Endodermal cell (in vitro differentiated cells): Measurements from ENCODE around the gene DNAJA3. TPM values are rescaled to one million over a fixed set of nuclear protein-coding genes. Genes with fewer than 3 reads are reported as not detected.
A peak's percentile ranks its signal among the peaks of the same experiment; 100 is the strongest.

Source experiments
- DNase-seq: peaks from one replicate; pipeline ENCODE4 v3.0.0-alpha.2; 2017
- H3K27ac ChIP-seq: 2 replicates; pipeline ENCODE4 v1.5.1; 2013; ENCODE audit warnings: mild to moderate bottlenecking, low read depth, low read length, moderate library complexity
- H3K27me3 ChIP-seq: 2 replicates; pipeline ENCODE4 v1.6.1; 2013; ENCODE audit warnings: mild to moderate bottlenecking, low read length, moderate library complexity; ENCODE audit not compliant: insufficient read depth, control insufficient read depth, poor library complexity, severe bottlenecking
- H3K36me3 ChIP-seq: 2 replicates; pipeline ENCODE4 v1.7.0; 2013; ENCODE audit warnings: mild to moderate bottlenecking, low read length, moderate library complexity; ENCODE audit not compliant: control insufficient read depth, insufficient read depth
- H3K4me1 ChIP-seq: one replicate; pipeline ENCODE4 v1.7.0; 2013; ENCODE audit warnings: low read length; ENCODE audit not compliant: control insufficient read depth, insufficient read depth
- H3K4me3 ChIP-seq: 2 replicates; pipeline ENCODE4 v1.5.1; 2013; ENCODE audit warnings: mild to moderate bottlenecking, low read length, moderate library complexity
- H3K9ac ChIP-seq: 2 replicates; pipeline ENCODE4 v1.6.1; 2013; ENCODE audit warnings: mild to moderate bottlenecking, low read length, moderate library complexity; ENCODE audit not compliant: poor library complexity, severe bottlenecking; ENCODE audit errors: extremely low read depth
- H3K9me3 ChIP-seq: 2 replicates; pipeline ENCODE4 v1.6.1; 2013; ENCODE audit warnings: mild to moderate bottlenecking, low read length, moderate library complexity; ENCODE audit not compliant: control insufficient read depth
- H3K27ac Mint-ChIP-seq: 2 replicates; pipeline ENCODE4 v1.8.0; 2020; ENCODE audit warnings: mixed read lengths
- H3K27me3 Mint-ChIP-seq: 2 replicates; pipeline ENCODE4 v1.8.0; 2021; ENCODE audit warnings: mild to moderate bottlenecking, mixed read lengths; ENCODE audit not compliant: insufficient read depth
- H3K36me3 Mint-ChIP-seq: 2 replicates; pipeline ENCODE4 v1.8.0; 2020; ENCODE audit warnings: low read depth, mixed read lengths
- H3K4me1 Mint-ChIP-seq: 2 replicates; pipeline ENCODE4 v1.8.0; 2020; ENCODE audit warnings: mixed read lengths
- H3K4me3 Mint-ChIP-seq: 2 replicates; pipeline ENCODE4 v1.8.0; 2020; ENCODE audit warnings: mild to moderate bottlenecking, moderate library complexity, mixed read lengths
- H3K9me3 Mint-ChIP-seq: 2 replicates; pipeline ENCODE4 v1.8.0; 2020; ENCODE audit warnings: mild to moderate bottlenecking, mixed read lengths
- WGBS, 2 experiments: methylation state at CpG; one replicate each; pipeline versions ENCODE4 v1.1.5 to v1.1.7; 2013; ENCODE audit warnings: missing lambda C conversion rate in 2 of 2, mixed read lengths in 1 of 2; ENCODE audit not compliant: insufficient coverage in 1 of 2, insufficient read length in 1 of 2; 5-methylcytosine and 5-hydroxymethylcytosine counted together
- total RNA-seq, 2 donors: library from RNA; stranded (reverse); fragmentation: NEBNext Ultra II Directional in 1 of 2; extraction: Animal tissue kit (Norgen Biotek cat#: 25700) in 1 of 2; gene quantifications; 2 replicates in 1 of 2; 3 replicates in 1 of 2; pipeline ENCODE4 v1.2.1, GENCODE V29; 2021
- TF ChIP-seq, protein P1 (sequence below): fragments of 200-600 bp; sonication (generic); conservative IDR thresholded peaks from 2 replicates; pipeline ENCODE4 v1.5.0; 2021; ENCODE audit warnings: antibody characterized with exemption, mild to moderate bottlenecking

Gene DNAJA3
- total RNA-seq, 2 donors from 2014 or later, result 37.4 to 38.5 TPM

DNA sequence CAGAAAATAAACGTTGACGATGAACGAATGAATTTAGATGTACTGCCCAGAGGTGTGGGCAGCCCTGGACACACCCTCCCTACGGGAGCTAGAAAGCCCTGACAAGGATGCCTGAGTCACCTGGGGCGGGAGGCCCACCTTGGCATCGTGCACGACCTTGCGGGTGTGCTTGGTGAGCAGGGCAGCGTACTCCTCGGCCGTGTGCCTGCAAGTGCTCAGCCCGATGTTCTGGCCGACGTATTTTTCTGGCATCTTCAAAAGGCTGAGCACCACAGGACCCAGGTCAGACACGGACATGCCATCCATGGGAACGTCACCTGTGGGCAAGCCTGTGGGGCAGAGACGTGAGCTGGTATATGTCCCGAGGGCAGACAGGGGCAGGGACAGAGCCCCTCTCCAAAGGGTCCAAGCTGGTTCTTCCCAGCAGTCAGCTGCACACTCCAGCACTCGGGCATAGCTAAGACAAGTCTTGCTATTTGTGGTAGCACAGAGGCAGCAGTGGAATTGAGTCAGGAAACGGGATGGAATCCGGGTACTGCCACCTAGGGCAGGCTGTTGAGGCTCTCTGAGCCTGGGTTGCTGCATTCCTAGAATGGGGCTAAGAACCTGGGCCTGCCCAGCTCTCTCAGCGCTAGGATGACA, 38.0 kb downstream of the DNAJA3 start:
- Histone ChIP-seq H3K27ac (peak overlapping the region; percentile 4), H3K27me3 (no peaks in the 10 kb centered on the region), H3K36me3 (peaks cover 32% of the 10 kb centered on the region), H3K9ac (peak overlapping the region; percentile 6), H3K4me1 (no peaks in the 10 kb centered on the region), H3K9me3 (no peaks in the 10 kb centered on the region), H3K4me3 (no peak overlapping the region)
- Mint-ChIP-seq H3K9me3 (no peaks in the 10 kb centered on the region), H3K27me3 (no peaks in the 10 kb centered on the region), H3K4me3 (no peak overlapping the region), H3K4me1 (no peaks in the 10 kb centered on the region), H3K27ac (peak overlapping the region; percentile 62), H3K36me3 (peaks cover 33% of the 10 kb centered on the region)
- WGBS, 2 experiments, result 92 to 93% methylated on average over 21 to 22 of the region's 22 CpGs
- no peak for DNase-seq
- TF ChIP-seq, protein P1, sequence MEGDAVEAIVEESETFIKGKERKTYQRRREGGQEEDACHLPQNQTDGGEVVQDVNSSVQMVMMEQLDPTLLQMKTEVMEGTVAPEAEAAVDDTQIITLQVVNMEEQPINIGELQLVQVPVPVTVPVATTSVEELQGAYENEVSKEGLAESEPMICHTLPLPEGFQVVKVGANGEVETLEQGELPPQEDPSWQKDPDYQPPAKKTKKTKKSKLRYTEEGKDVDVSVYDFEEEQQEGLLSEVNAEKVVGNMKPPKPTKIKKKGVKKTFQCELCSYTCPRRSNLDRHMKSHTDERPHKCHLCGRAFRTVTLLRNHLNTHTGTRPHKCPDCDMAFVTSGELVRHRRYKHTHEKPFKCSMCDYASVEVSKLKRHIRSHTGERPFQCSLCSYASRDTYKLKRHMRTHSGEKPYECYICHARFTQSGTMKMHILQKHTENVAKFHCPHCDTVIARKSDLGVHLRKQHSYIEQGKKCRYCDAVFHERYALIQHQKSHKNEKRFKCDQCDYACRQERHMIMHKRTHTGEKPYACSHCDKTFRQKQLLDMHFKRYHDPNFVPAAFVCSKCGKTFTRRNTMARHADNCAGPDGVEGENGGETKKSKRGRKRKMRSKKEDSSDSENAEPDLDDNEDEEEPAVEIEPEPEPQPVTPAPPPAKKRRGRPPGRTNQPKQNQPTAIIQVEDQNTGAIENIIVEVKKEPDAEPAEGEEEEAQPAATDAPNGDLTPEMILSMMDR, result no peak

DNA sequence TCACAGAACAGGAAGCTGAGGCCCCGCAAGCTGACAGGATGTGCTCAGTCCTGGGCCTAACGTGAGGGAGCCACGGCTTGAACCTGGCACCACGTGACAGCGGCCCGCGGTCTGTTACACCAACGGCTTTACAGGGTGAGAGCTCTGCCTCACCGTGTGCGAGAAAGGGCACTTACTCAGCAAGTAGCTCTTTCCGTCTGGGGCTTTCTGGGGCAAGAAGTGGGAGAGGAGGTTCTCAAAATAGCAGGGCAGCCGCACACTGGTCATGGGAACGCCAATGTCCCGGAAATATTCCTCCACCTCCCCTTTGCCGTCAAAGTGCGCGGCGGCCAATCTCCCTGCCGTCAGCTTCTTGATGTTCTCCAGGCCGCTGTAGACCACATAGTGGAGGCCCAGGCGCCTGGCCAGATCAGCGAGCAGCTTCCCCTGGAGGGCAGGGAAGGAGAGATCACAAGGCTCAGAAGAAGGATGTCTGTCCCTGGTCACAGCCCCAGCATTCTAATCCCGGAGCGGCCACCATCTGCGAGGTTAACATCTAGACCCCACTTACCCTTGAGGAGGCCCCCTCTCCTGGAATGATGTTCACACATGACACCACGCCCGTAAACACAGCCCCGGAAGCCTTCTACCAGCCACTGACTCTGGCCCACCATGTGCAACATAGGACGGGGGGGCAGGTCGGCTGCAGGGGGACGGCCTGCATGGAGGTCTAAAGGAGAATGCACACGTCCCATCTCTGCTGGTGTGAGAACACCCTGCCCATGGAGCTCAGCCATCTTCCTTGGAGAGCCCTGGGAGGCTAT, 40.5 kb downstream of the DNAJA3 start:
- no peak for DNase-seq
- Mint-ChIP-seq H3K4me3 (no peak overlapping the region), H3K4me1 (no peaks in the 10 kb centered on the region), H3K27me3 (no peaks in the 10 kb centered on the region), H3K9me3 (no peaks in the 10 kb centered on the region), H3K36me3 (peaks cover 34% of the 10 kb centered on the region), H3K27ac (no peak overlapping the region)
- TF ChIP-seq, protein P1, result no peak
- H3K9ac ChIP-seq, result no peak overlapping the region
- no peaks in the 10 kb centered on the region for H3K4me1 ChIP-seq
- WGBS, 2 experiments, result 93 to 96% methylated on average over 26 to 32 of the region's 32 CpGs
- peaks cover 35% of the 10 kb centered on the region for H3K36me3 ChIP-seq
- H3K4me3 ChIP-seq, result no peak overlapping the region
- no peaks in the 10 kb centered on the region for H3K9me3 ChIP-seq
- no peaks in the 10 kb centered on the region for H3K27me3 ChIP-seq
- H3K27ac ChIP-seq, result no peak overlapping the region

DNA sequence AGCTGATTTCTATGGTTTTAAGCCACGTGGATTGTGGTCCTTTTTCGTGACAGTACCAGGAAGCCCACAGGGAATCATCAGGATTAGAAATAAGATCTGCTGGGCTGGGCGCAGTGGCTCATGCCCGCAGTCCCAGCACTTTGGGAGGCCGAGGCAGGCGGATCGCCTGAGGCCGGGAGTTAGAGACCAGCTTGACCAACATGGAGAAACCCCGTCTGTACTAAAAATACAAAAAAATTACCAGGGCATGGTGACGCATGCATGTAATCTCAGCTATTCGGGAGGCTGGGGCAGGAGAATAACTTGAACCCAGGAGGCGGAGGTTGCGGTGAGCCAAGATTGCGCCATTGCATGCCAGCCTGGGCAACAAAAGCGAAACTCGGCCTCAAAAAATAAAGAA, 42.2 kb downstream of the DNAJA3 start:
- Histone ChIP-seq H3K4me1 (no peaks in the 10 kb centered on the region), H3K9ac (no peak overlapping the region), H3K9me3 (no peaks in the 10 kb centered on the region), H3K27ac (no peak overlapping the region), H3K4me3 (no peak overlapping the region), H3K27me3 (no peaks in the 10 kb centered on the region), H3K36me3 (peaks cover 35% of the 10 kb centered on the region)
- TF ChIP-seq, protein P1, result no peak
- no peak for DNase-seq
- H3K4me1 Mint-ChIP-seq, result no peaks in the 10 kb centered on the region
- H3K9me3 Mint-ChIP-seq, result no peaks in the 10 kb centered on the region
- WGBS, 2 experiments, result 96 to 99% methylated on average over 15 to 16 of the region's 16 CpGs
- no peaks in the 10 kb centered on the region for H3K27me3 Mint-ChIP-seq
- H3K4me3 Mint-ChIP-seq, result no peak overlapping the region
- peaks cover 37% of the 10 kb centered on the region for H3K36me3 Mint-ChIP-seq
- no peak overlapping the region for H3K27ac Mint-ChIP-seq
